Measurements from ENCODE around the gene CCDC60. TPM values are rescaled to one million over a fixed set of nuclear protein-coding genes. Genes with fewer than 3 reads are reported as not detected.

Gene CCDC60
- total RNA-seq, 4 donors from 2014 or later, result not detected

DNA sequence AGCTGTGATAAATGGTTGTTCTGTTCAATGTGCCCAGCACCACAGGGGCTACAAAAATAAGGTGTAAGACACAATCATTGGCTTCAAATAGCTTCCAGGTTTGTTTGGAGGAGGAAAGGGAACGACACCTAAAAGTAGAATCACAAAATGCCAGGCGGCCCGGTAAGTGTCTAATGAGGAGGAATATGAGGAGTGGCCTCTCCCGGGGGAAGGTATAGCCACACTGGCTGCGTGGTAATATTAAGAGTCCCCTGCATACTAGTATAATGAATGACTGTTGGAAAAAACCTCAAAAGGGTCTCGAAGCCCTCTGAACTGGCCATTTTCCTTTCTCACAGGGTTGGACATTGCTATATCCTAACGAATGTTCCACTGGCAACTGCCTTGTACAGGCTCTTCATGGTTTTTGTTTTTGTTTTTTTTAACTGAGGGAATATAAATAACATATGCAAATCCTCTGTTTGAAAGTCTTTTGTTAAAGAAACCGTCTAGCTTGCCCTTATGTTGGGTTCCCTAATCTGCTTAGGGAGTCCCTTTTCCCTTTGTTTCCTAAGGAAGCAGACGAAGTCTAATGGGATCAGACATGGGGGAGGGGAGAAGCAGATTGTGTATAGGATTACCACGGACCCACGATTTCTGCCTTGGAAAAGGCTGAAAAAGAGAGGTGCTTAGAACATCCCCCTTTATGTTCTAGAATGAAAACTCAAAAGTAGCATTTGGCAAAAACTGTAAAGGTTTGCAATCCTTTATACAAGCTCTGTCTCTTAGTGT lies 4.2 kb downstream of the CCDC60 start:
- DNase-seq (ENCODE audit: extremely low spot score), result no peak
- Histone ChIP-seq H3K27ac (replicated peaks in 1 of 4) (no peak overlapping the region), H3K4me3 (no peak overlapping the region), H3K9me3 (no peaks in the 10 kb centered on the region), H3K27me3 (peaks cover 0 to 3% (median 0%) of the 10 kb centered on the region in 4 donors), H3K36me3 (no peaks in the 10 kb centered on the region), H3K4me1 (no peaks in the 10 kb centered on the region)
- 64% methylated on average over 11 of the region's 11 CpGs for WGBS
- TF ChIP-seq, protein P1, sequence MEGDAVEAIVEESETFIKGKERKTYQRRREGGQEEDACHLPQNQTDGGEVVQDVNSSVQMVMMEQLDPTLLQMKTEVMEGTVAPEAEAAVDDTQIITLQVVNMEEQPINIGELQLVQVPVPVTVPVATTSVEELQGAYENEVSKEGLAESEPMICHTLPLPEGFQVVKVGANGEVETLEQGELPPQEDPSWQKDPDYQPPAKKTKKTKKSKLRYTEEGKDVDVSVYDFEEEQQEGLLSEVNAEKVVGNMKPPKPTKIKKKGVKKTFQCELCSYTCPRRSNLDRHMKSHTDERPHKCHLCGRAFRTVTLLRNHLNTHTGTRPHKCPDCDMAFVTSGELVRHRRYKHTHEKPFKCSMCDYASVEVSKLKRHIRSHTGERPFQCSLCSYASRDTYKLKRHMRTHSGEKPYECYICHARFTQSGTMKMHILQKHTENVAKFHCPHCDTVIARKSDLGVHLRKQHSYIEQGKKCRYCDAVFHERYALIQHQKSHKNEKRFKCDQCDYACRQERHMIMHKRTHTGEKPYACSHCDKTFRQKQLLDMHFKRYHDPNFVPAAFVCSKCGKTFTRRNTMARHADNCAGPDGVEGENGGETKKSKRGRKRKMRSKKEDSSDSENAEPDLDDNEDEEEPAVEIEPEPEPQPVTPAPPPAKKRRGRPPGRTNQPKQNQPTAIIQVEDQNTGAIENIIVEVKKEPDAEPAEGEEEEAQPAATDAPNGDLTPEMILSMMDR (IDR thresholded peaks at IDR 0.05), result no peak
- TF ChIP-seq POLR2AphosphoS5 (IDR thresholded peaks at IDR 0.05) (no peak), POLR2A (IDR thresholded peaks at IDR 0.05; ENCODE audit: low read depth) (no peak), EP300 (IDR thresholded peaks at IDR 0.05) (no peak)
- intact Hi-C loops (cut with DNase I), result no loop called here

DNA sequence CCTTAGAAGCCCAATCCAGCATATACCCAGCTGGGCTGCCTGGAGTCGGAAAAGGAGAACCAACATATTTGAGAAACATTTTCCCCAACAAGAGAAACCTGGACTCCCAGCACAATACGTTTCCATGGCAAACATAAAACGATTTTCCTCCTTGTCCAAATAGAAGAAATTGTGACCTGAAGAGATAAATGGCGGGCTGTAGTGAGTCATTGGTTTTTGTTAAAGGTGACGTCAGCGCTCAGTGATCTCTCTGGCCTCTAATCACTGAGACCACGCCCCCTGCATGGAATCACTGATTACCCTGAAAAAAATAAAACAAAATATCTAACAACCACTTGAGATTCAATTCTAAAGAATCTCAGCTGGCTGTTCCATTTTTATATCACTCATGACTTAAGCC lies 6.0 kb downstream of the CCDC60 start:
- peaks cover 0 to 3% (median 0%) of the 10 kb centered on the region in 4 donors for H3K27me3 ChIP-seq
- intact Hi-C loops (cut with DNase I), result no loop called here
- no peak for DNase-seq (ENCODE audit: extremely low spot score)
- no peak overlapping the region for H3K4me3 ChIP-seq
- no peaks in the 10 kb centered on the region for H3K36me3 ChIP-seq
- no peak overlapping the region for H3K27ac ChIP-seq (replicated peaks in 1 of 4)
- no peaks in the 10 kb centered on the region for H3K9me3 ChIP-seq
- no peak for TF ChIP-seq POLR2AphosphoS5 (IDR thresholded peaks at IDR 0.05)
- TF ChIP-seq, protein P1 (IDR thresholded peaks at IDR 0.05), result no peak
- TF ChIP-seq EP300 (IDR thresholded peaks at IDR 0.05), result no peak
- no peak for TF ChIP-seq POLR2A (IDR thresholded peaks at IDR 0.05; ENCODE audit: low read depth)
- WGBS, result 84% methylated on average over 7 of the region's 7 CpGs
- no peaks in the 10 kb centered on the region for H3K4me1 ChIP-seq

GRCh38 chr12:119341020-119341419 lies 6.5 kb downstream of the CCDC60 start:
- no peaks in the 10 kb centered on the region for H3K36me3 ChIP-seq
- H3K27ac ChIP-seq (replicated peaks in 1 of 4), result no peak overlapping the region
- H3K4me3 ChIP-seq, result no peak overlapping the region
- 82% methylated on average over 5 of the region's 5 CpGs for WGBS
- intact Hi-C loops (cut with DNase I), result no loop called here
- no peak for TF ChIP-seq EP300 (IDR thresholded peaks at IDR 0.05)
- TF ChIP-seq, protein P1 (IDR thresholded peaks at IDR 0.05), result no peak
- TF ChIP-seq POLR2AphosphoS5 (IDR thresholded peaks at IDR 0.05), result no peak
- no peak for TF ChIP-seq POLR2A (IDR thresholded peaks at IDR 0.05; ENCODE audit: low read depth)
- H3K4me1 ChIP-seq, result no peaks in the 10 kb centered on the region
- H3K9me3 ChIP-seq, result no peaks in the 10 kb centered on the region
- DNase-seq (ENCODE audit: extremely low spot score), result no peak
- peaks cover 0 to 3% (median 0%) of the 10 kb centered on the region in 4 donors for H3K27me3 ChIP-seq

DNA sequence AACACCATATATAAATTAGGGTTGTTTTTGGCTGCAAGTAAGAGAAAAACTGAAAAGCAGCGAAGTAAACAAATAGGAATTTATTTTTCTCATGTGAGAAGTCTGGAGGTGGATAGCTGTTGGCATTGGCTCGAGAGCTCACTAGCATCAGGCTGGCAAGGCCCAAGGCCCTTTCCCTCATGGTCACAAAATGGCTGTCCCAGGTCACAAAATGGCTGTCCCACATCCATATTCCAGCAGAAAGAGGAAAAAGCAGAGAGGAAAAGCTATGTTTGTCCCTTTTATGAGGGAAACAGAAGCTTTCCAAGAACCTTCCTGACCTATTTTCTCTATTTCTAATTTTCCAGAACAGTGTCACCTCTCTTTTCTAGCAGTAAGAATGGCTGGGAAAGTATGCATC lies 7.5 kb downstream of the CCDC60 start:
- no peak for DNase-seq (ENCODE audit: extremely low spot score)
- no peak overlapping the region for H3K4me3 ChIP-seq
- no peaks in the 10 kb centered on the region for H3K4me1 ChIP-seq
- peaks cover 0 to under 1% (median 0%) of the 10 kb centered on the region in 4 donors for H3K27me3 ChIP-seq
- 91% methylated on average over 2 of the region's 2 CpGs for WGBS
- H3K27ac ChIP-seq (replicated peaks in 1 of 4), result no peak overlapping the region
- TF ChIP-seq POLR2A (IDR thresholded peaks at IDR 0.05; ENCODE audit: low read depth) (no peak), POLR2AphosphoS5 (IDR thresholded peaks at IDR 0.05) (no peak), EP300 (IDR thresholded peaks at IDR 0.05) (no peak)
- TF ChIP-seq, protein P1 (IDR thresholded peaks at IDR 0.05), result no peak
- no peaks in the 10 kb centered on the region for H3K9me3 ChIP-seq
- intact Hi-C loops (cut with DNase I), result no loop called here
- no peaks in the 10 kb centered on the region for H3K36me3 ChIP-seq

Data from esophagus muscularis mucosa (tissue), 4 donors.